ENCODE measurements around the gene UQCRHL.

UQCRHL gene

GRCh38 chr1:15788624-15789301, 18.7 kb downstream of the UQCRHL start:
- H3K9ac ChIP-seq = no peak overlapping the region
- no peak overlapping the region for H3K27ac ChIP-seq
- no peak overlapping the region for H2AFZ ChIP-seq
- no peaks in the 10 kb centered on the region for H3K9me3 ChIP-seq (ENCODE audit: control insufficient read depth, low read length)
- H3K4me1 ChIP-seq = peaks cover 2% of the 10 kb centered on the region
- no peaks in the 10 kb centered on the region for H3K27me3 ChIP-seq (ENCODE audit: control insufficient read depth, insufficient read depth, low read length)
- no peak for TF ChIP-seq CTCF (IDR thresholded peaks at IDR 0.05)
- H3K79me2 ChIP-seq = no peaks in the 10 kb centered on the region
- no peaks in the 10 kb centered on the region for H3K36me3 ChIP-seq (ENCODE audit: control insufficient read depth, insufficient read depth, low read length)
- H3K4me3 ChIP-seq (ENCODE audit: low read depth, low read length) = no peak overlapping the region
- H3K4me2 ChIP-seq (ENCODE audit: low read length) = no peak overlapping the region

- Histone ChIP-seq H3K79me2 (no peaks in the 10 kb centered on the region), H3K4me3 (ENCODE audit: low read depth, low read length) (no peak overlapping the region), H3K27me3 (ENCODE audit: control insufficient read depth, insufficient read depth, low read length) (no peaks in the 10 kb centered on the region), H3K36me3 (ENCODE audit: control insufficient read depth, insufficient read depth, low read length) (no peaks in the 10 kb centered on the region), H3K9me3 (ENCODE audit: control insufficient read depth, low read length) (no peaks in the 10 kb centered on the region), H2AFZ (no peak overlapping the region), H3K4me2 (ENCODE audit: low read length) (no peak overlapping the region), H3K27ac (no peak overlapping the region), H3K9ac (no peak overlapping the region), H3K4me1 (no peaks in the 10 kb centered on the region)
- no peak for TF ChIP-seq CTCF (IDR thresholded peaks at IDR 0.05)
Measured at GRCh38 chr1:15786581-15786980, 20.9 kb downstream of the UQCRHL start.

- Histone ChIP-seq H3K36me3 (ENCODE audit: control insufficient read depth, insufficient read depth, low read length) (no peaks in the 10 kb centered on the region), H3K79me2 (no peaks in the 10 kb centered on the region), H3K9ac (no peak overlapping the region), H3K27ac (no peak overlapping the region), H3K27me3 (ENCODE audit: control insufficient read depth, insufficient read depth, low read length) (no peaks in the 10 kb centered on the region), H3K9me3 (ENCODE audit: control insufficient read depth, low read length) (no peaks in the 10 kb centered on the region), H2AFZ (no peak overlapping the region), H3K4me3 (ENCODE audit: low read depth, low read length) (no peak overlapping the region), H3K4me1 (no peaks in the 10 kb centered on the region), H3K4me2 (ENCODE audit: low read length) (no peak overlapping the region)
- TF ChIP-seq CTCF (IDR thresholded peaks at IDR 0.05) = no peak
Measured at GRCh38 chr1:15785683-15786082, 21.8 kb downstream of the UQCRHL start.

- Histone ChIP-seq H3K27ac (no peak overlapping the region), H3K27me3 (ENCODE audit: control insufficient read depth, insufficient read depth, low read length) (no peaks in the 10 kb centered on the region), H3K4me1 (peaks cover 2% of the 10 kb centered on the region), H3K9me3 (ENCODE audit: control insufficient read depth, low read length) (no peaks in the 10 kb centered on the region), H3K4me2 (ENCODE audit: low read length) (no peak overlapping the region), H3K4me3 (ENCODE audit: low read depth, low read length) (no peak overlapping the region), H3K9ac (no peak overlapping the region), H3K36me3 (ENCODE audit: control insufficient read depth, insufficient read depth, low read length) (no peaks in the 10 kb centered on the region), H2AFZ (no peak overlapping the region), H3K79me2 (no peaks in the 10 kb centered on the region)
- TF ChIP-seq CTCF (IDR thresholded peaks at IDR 0.05) = no peak
Measured at GRCh38 chr1:15777909-15778707, 29.3 kb downstream of the UQCRHL start.
